Right atrium auricular region (tissue), 2 donors: ENCODE data around the gene GRXCR1. TPM values are rescaled to one million over a fixed set of nuclear protein-coding genes. Genes with fewer than 3 reads are reported as not detected.

ENCODE experiments used
- DNase-seq: peaks from one replicate; pipeline ENCODE4 v3.0.0-alpha.2; 2019; ENCODE audit warnings: low spot score
- H3K27ac ChIP-seq, 2 donors: fragments of 200-600 bp; sonication (generic); 1 replicate in 1 of 2; 2 replicates in 1 of 2; pipeline ENCODE4 v1.5.1; 2016 to 2019
- H3K27me3 ChIP-seq, 2 donors: fragments of 200-600 bp; sonication (generic); one replicate each; pipeline versions ENCODE4 v1.5.1 to v1.6.0; 2017 to 2019
- H3K36me3 ChIP-seq: fragments of 200-600 bp; sonication (generic); one replicate; pipeline ENCODE4 v1.5.1; 2016
- H3K4me1 ChIP-seq, 2 donors: fragments of 200-600 bp; sonication (generic); one replicate each; pipeline versions ENCODE4 v1.5.1 to v1.6.0; 2017 to 2019
- H3K4me3 ChIP-seq, 2 donors: fragments of 200-600 bp; sonication (generic); 1 replicate in 1 of 2; 2 replicates in 1 of 2; pipeline ENCODE4 v1.5.1; 2017 to 2019; ENCODE audit warnings: mild to moderate bottlenecking in 1 of 2, moderate library complexity in 1 of 2
- H3K9me3 ChIP-seq, 2 donors: fragments of 200-600 bp; sonication (generic); one replicate each; pipeline ENCODE4 v1.5.1; 2019
- total RNA-seq, 2 donors: library from RNA; depleted of rRNA; stranded (reverse); fragments of >200 nt; gene quantifications; one replicate each; pipeline ENCODE4 v1.1.0, GENCODE V29; 2016
- TF ChIP-seq, protein P1 (sequence below), 2 donors: fragments of 200-600 bp; sonication (generic); IDR thresholded peaks; one replicate each; pipeline ENCODE4 v1.5.1; 2019; ENCODE audit warnings: antibody characterized with exemption in 2 of 2

Gene GRXCR1
- total RNA-seq, 2 donors from 2014 or later, result not detected

GRCh38 chr4:42865572-42866189 lies 26.8 kb upstream of the GRXCR1 start:
- H3K36me3 ChIP-seq, result no peaks in the 10 kb centered on the region
- H3K4me1 ChIP-seq, result no peaks in the 10 kb centered on the region
- H3K4me3 ChIP-seq, result no peak overlapping the region
- H3K27ac ChIP-seq, result no peak overlapping the region
- no peaks in the 10 kb centered on the region for H3K27me3 ChIP-seq
- TF ChIP-seq, protein P1, sequence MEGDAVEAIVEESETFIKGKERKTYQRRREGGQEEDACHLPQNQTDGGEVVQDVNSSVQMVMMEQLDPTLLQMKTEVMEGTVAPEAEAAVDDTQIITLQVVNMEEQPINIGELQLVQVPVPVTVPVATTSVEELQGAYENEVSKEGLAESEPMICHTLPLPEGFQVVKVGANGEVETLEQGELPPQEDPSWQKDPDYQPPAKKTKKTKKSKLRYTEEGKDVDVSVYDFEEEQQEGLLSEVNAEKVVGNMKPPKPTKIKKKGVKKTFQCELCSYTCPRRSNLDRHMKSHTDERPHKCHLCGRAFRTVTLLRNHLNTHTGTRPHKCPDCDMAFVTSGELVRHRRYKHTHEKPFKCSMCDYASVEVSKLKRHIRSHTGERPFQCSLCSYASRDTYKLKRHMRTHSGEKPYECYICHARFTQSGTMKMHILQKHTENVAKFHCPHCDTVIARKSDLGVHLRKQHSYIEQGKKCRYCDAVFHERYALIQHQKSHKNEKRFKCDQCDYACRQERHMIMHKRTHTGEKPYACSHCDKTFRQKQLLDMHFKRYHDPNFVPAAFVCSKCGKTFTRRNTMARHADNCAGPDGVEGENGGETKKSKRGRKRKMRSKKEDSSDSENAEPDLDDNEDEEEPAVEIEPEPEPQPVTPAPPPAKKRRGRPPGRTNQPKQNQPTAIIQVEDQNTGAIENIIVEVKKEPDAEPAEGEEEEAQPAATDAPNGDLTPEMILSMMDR (IDR thresholded peaks at IDR 0.05), result peak; percentile 58 to 84
- peak; percentile 65 for DNase-seq
- no peaks in the 10 kb centered on the region for H3K9me3 ChIP-seq

- H3K4me1 ChIP-seq, result no peaks in the 10 kb centered on the region
- DNase-seq, result no peak
- no peak overlapping the region for H3K27ac ChIP-seq
- H3K4me3 ChIP-seq, result no peak overlapping the region
- TF ChIP-seq, protein P1 (IDR thresholded peaks at IDR 0.05), result no peak
- H3K36me3 ChIP-seq, result no peaks in the 10 kb centered on the region
- no peaks in the 10 kb centered on the region for H3K9me3 ChIP-seq
- no peaks in the 10 kb centered on the region for H3K27me3 ChIP-seq
Measured at GRCh38 chr4:42871261-42871660, 21.3 kb upstream of the GRXCR1 start.

DNA sequence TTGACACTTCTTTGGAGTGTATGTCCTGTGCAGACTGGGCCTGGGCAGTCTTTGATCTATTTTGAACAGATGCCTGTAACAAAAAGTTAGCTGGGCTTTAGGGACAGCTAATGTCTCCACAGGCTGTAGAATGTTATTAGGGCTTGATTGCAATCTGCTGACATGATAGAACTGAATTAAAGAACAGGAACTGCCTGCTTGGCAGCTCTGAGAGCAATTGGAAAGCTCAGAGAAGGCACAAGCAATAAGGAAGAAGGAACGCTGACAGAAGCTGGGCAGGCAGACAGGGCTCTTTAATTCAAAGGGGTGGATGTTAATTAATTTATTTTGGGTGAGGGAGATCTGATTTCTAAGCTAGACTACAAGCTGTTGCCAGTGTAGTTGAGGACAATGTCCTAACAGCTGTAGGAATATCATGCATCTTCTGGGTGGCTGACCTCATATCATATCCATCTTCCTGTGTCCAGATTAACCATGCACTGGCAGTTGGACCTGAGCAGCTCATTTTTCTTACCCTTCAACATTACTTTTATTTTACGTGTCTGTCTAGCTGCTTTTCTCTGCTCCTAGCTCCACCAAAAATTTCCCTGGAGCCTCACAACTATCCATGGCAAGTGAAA lies 20.7 kb upstream of the GRXCR1 start:
- Histone ChIP-seq H3K4me1 (no peaks in the 10 kb centered on the region), H3K36me3 (no peaks in the 10 kb centered on the region), H3K27ac (no peak overlapping the region), H3K9me3 (no peaks in the 10 kb centered on the region), H3K4me3 (no peak overlapping the region), H3K27me3 (no peaks in the 10 kb centered on the region)
- TF ChIP-seq, protein P1 (IDR thresholded peaks at IDR 0.05), result no peak
- DNase-seq, result no peak

GRCh38 chr4:42878863-42879262 lies 13.7 kb upstream of the GRXCR1 start:
- DNase-seq, result no peak
- Histone ChIP-seq H3K4me1 (no peaks in the 10 kb centered on the region), H3K27me3 (no peaks in the 10 kb centered on the region), H3K36me3 (no peaks in the 10 kb centered on the region), H3K27ac (no peak overlapping the region), H3K9me3 (no peaks in the 10 kb centered on the region), H3K4me3 (no peak overlapping the region)
- TF ChIP-seq, protein P1 (IDR thresholded peaks at IDR 0.05), result no peak

GRCh38 chr4:42881253-42881652 lies 11.3 kb upstream of the GRXCR1 start:
- Histone ChIP-seq H3K4me1 (no peaks in the 10 kb centered on the region), H3K27ac (no peak overlapping the region), H3K36me3 (no peaks in the 10 kb centered on the region), H3K4me3 (no peak overlapping the region), H3K9me3 (peaks cover 0 to 6% of the 10 kb centered on the region in 2 donors), H3K27me3 (no peaks in the 10 kb centered on the region)
- TF ChIP-seq, protein P1 (IDR thresholded peaks at IDR 0.05), result peak in 1 of 2 donors; percentile 10
- DNase-seq, result no peak
